GM12878 (cell line): ENCODE data around the gene HOXD1. TPM values are rescaled to one million over a fixed set of nuclear protein-coding genes. Genes with fewer than 3 reads are reported as not detected.
A peak's percentile ranks its signal among the peaks of the same experiment; 100 is the strongest.

Experiments used
- BACH1 ChIP-seq: fragments of 450-650 bp; IDR thresholded peaks from 2 replicates; pipeline ENCODE4 v1.6.1; 2017; ENCODE audit warnings: mild to moderate bottlenecking, borderline replicate concordance
- BCL11A ChIP-seq: IDR thresholded peaks from 2 replicates; pipeline ENCODE4 v1.6.1; 2011; ENCODE audit warnings: low read depth, low read length
- CREB1 ChIP-seq: IDR thresholded peaks from 2 replicates; pipeline ENCODE4 v1.6.1; 2012; ENCODE audit warnings: low read depth, mild to moderate bottlenecking, inconsistent platforms
- DPF2 ChIP-seq: fragments of 450-650 bp; IDR thresholded peaks from 2 replicates; pipeline ENCODE4 v1.6.1; 2017; ENCODE audit warnings: mild to moderate bottlenecking
- E4F1 ChIP-seq: fragments of 450-650 bp; IDR thresholded peaks from 2 replicates; pipeline ENCODE4 v1.6.1; 2018; ENCODE audit warnings: borderline replicate concordance, mild to moderate bottlenecking; ENCODE audit not compliant: partially characterized antibody
- HCFC1 ChIP-seq: fragments of 150-350 bp; IDR thresholded peaks from 2 replicates; pipeline ENCODE4 v1.6.1; 2014; ENCODE audit warnings: low read length
- JUNB ChIP-seq: IDR thresholded peaks from 2 replicates; pipeline ENCODE4 v1.6.1; 2016; ENCODE audit warnings: antibody characterized with exemption, mild to moderate bottlenecking
- PAX5 ChIP-seq: IDR thresholded peaks from 2 replicates; pipeline ENCODE4 v1.6.1; 2011; ENCODE audit warnings: low read depth, low read length, borderline replicate concordance
- SREBF2 ChIP-seq: IDR thresholded peaks from 2 replicates; pipeline ENCODE4 v1.6.1; 2012; ENCODE audit warnings: mild to moderate bottlenecking, low read length
- WRNIP1 ChIP-seq: IDR thresholded peaks from 2 replicates; pipeline ENCODE4 v1.6.1; 2011; ENCODE audit warnings: low read depth, low read length, improper control_type of control experiment, borderline replicate concordance
- ZBTB40 ChIP-seq: fragments of 450-650 bp; IDR thresholded peaks from 2 replicates; pipeline ENCODE4 v1.6.1; 2016; ENCODE audit warnings: mild to moderate bottlenecking, moderate library complexity, borderline replicate concordance
- ZNF207 ChIP-seq: fragments of 450-650 bp; IDR thresholded peaks from 2 replicates; pipeline ENCODE4 v1.6.1; 2014; ENCODE audit warnings: antibody characterized with exemption, mild to moderate bottlenecking, borderline replicate concordance
- polyA plus RNA-seq, 11 experiments: library from polyadenylated mRNA; depleted of rRNA in 4 of 11; unstranded in 6 of 11; stranded (reverse) in 5 of 11; fragments of >200 nt; fragmentation: Nextera tagmentation in 4 of 11; fragmentation: Illumina TruSeq in 1 of 11; extraction: Ambion mirVana in 4 of 11; extraction: Trizol in 1 of 11; gene quantifications; 1 replicate in 1 of 11; 2 replicates in 10 of 11; pipeline versions ENCODE4 v1.2.1 to v1.2.3, GENCODE V29; 2011 to 2016; ENCODE audit warnings: inconsistent platforms in 2 of 11, missing spikeins in 2 of 11, low read depth in 1 of 11
- total RNA-seq, 4 experiments: library from RNA; depleted of rRNA in 3 of 4; stranded (reverse); fragments of >200 nt in 3 of 4; fragmentation: Illumina TruSeq in 1 of 4; extraction: Trizol in 1 of 4; gene quantifications; 2 replicates each; pipeline versions ENCODE4 v1.2.1 to v1.2.3, GENCODE V29; 2013 to 2021
- TF ChIP-seq, protein P1 (sequence below): fragments of 450-650 bp; IDR thresholded peaks from 2 replicates; pipeline ENCODE4 v1.6.1; 2018; ENCODE audit warnings: mild to moderate bottlenecking, low read depth, moderate library complexity; ENCODE audit not compliant: partially characterized antibody
- TF ChIP-seq, protein P2 (sequence below): fragments of 450-650 bp; IDR thresholded peaks from 2 replicates; pipeline ENCODE4 v1.6.1; 2017; ENCODE audit warnings: borderline replicate concordance
- TF ChIP-seq, protein P3 (sequence below), 3 experiments: IDR thresholded peaks in 2 of 3; conservative IDR thresholded peaks in 1 of 3; 2 replicates each; pipeline ENCODE4 v1.5.1; 2011; ENCODE audit warnings: low read depth in 3 of 3, low read length in 3 of 3, mild to moderate bottlenecking in 3 of 3, control low read depth in 2 of 3, moderate library complexity in 2 of 3, inconsistent platforms in 1 of 3, mixed read lengths in 1 of 3; ENCODE audit not compliant: control insufficient read depth in 2 of 3, insufficient read depth in 1 of 3; ENCODE audit errors: extremely low read depth in 1 of 3

HOXD1 gene
- total and polyA plus RNA-seq, 10 of the 15 experiments (the other 5 are each of a cell fraction or from before 2014, with no cell fraction given): not detected

DNA sequence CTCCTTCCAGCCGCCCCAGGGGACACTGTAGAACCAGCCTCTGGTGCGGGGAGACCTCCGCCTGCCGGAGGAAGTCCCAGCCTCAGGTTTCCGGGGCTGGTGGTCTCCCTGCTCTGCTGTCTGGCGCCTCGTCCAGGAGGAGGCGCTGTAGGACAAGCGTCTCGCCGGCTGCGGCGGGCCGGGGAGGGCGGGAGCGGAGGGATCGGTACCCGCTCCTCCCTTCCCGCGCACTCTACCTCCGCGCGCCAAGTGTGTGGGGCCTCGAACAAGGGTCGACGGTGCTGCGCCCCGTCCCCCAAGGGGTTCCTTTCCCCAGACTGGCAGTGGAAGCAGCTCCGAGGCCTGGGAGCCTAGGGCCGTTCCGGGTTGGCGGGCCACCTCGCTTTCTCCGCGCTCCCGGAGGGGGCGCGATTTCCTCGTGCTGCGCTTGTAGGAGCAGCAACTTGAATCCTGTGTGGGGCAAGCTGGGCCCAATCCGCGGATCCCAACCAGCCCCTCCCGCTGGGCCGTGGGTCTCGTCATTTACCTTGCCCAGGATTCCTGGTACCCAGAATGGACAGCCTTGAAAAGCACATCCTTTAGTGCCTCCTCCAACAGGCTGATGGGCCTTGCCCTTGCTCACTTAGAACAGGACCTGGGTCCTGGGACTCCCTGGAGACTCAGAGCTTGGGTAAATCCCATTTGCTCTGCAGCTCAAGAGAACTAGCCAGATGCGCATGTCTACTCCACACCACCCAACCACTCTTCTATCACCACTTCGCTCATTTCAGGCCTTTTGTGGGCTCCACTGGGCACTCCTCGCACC, 47.8 kb upstream of the HOXD1 start (continued):
- TF ChIP-seq, protein P1, sequence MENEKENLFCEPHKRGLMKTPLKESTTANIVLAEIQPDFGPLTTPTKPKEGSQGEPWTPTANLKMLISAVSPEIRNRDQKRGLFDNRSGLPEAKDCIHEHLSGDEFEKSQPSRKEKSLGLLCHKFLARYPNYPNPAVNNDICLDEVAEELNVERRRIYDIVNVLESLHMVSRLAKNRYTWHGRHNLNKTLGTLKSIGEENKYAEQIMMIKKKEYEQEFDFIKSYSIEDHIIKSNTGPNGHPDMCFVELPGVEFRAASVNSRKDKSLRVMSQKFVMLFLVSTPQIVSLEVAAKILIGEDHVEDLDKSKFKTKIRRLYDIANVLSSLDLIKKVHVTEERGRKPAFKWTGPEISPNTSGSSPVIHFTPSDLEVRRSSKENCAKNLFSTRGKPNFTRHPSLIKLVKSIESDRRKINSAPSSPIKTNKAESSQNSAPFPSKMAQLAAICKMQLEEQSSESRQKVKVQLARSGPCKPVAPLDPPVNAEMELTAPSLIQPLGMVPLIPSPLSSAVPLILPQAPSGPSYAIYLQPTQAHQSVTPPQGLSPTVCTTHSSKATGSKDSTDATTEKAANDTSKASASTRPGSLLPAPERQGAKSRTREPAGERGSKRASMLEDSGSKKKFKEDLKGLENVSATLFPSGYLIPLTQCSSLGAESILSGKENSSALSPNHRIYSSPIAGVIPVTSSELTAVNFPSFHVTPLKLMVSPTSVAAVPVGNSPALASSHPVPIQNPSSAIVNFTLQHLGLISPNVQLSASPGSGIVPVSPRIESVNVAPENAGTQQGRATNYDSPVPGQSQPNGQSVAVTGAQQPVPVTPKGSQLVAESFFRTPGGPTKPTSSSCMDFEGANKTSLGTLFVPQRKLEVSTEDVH: no peak
- TF ChIP-seq WRNIP1 (no peak), E4F1 (no peak), HCFC1 (no peak), ZNF207 (no peak), BACH1 (no peak), BCL11A (no peak), CREB1 (no peak), ZBTB40 (no peak), SREBF2 (no peak), PAX5 (no peak), JUNB (no peak), DPF2 (peak; percentile 55; the same call in 1 of the 2 replicates)
- TF ChIP-seq, protein P2, sequence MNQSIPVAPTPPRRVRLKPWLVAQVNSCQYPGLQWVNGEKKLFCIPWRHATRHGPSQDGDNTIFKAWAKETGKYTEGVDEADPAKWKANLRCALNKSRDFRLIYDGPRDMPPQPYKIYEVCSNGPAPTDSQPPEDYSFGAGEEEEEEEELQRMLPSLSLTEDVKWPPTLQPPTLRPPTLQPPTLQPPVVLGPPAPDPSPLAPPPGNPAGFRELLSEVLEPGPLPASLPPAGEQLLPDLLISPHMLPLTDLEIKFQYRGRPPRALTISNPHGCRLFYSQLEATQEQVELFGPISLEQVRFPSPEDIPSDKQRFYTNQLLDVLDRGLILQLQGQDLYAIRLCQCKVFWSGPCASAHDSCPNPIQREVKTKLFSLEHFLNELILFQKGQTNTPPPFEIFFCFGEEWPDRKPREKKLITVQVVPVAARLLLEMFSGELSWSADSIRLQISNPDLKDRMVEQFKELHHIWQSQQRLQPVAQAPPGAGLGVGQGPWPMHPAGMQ: no peak
- TF ChIP-seq, protein P3, sequence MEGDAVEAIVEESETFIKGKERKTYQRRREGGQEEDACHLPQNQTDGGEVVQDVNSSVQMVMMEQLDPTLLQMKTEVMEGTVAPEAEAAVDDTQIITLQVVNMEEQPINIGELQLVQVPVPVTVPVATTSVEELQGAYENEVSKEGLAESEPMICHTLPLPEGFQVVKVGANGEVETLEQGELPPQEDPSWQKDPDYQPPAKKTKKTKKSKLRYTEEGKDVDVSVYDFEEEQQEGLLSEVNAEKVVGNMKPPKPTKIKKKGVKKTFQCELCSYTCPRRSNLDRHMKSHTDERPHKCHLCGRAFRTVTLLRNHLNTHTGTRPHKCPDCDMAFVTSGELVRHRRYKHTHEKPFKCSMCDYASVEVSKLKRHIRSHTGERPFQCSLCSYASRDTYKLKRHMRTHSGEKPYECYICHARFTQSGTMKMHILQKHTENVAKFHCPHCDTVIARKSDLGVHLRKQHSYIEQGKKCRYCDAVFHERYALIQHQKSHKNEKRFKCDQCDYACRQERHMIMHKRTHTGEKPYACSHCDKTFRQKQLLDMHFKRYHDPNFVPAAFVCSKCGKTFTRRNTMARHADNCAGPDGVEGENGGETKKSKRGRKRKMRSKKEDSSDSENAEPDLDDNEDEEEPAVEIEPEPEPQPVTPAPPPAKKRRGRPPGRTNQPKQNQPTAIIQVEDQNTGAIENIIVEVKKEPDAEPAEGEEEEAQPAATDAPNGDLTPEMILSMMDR (IDR thresholded peaks at IDR 0.05 in 2 of 3, conservative IDR thresholded peaks at IDR 0.05 in 1 of 3; ENCODE audit: control insufficient read depth in 2 of 3, extremely low read depth in 1 of 3, insufficient read depth in 1 of 3, low read depth in 3 of 3, low read length in 3 of 3): peak; percentile 75 to 93 (median 92)
